Measurements from ENCODE around the gene IL13.
A peak's percentile ranks its signal among the peaks of the same experiment; 100 is the strongest.
"Not testable (repeated sequence)": the region's sequence is repeated elsewhere in the genome, so short reads cannot be mapped to it uniquely, and the experiment has no call there.

Gene IL13

GRCh38 chr5:132690156-132690555 is 32.2 kb downstream of the IL13 start:
- no peak for ATAC-seq
- TF ChIP-seq ZNF70 (CRISPR knock-in tag; IDR thresholded peaks at IDR 0.05) (no peak), PPARA (CRISPR knock-in tag; IDR thresholded peaks at IDR 0.05; ENCODE audit: borderline replicate concordance) (no peak), ZFP3 (CRISPR knock-in tag; IDR thresholded peaks at IDR 0.05) (no peak), OSR1 (CRISPR knock-in tag; IDR thresholded peaks at IDR 0.05) (no peak), SNAI2 (CRISPR knock-in tag; IDR thresholded peaks at IDR 0.05) (no peak), ZNF8 (CRISPR knock-in tag; IDR thresholded peaks at IDR 0.05) (no peak), TCF4 (CRISPR knock-in tag; IDR thresholded peaks at IDR 0.05; ENCODE audit: borderline replicate concordance) (no peak), POU6F1 (CRISPR knock-in tag; IDR thresholded peaks at IDR 0.05; ENCODE audit: borderline replicate concordance, low read depth) (no peak), CREB5 (CRISPR knock-in tag; IDR thresholded peaks at IDR 0.05; ENCODE audit: low read depth) (no peak), TOX (CRISPR knock-in tag; IDR thresholded peaks at IDR 0.05; ENCODE audit: borderline replicate concordance) (no peak), CSRNP3 (CRISPR knock-in tag; IDR thresholded peaks at IDR 0.05) (no peak), ZFP30 (CRISPR knock-in tag; IDR thresholded peaks at IDR 0.05) (no peak), ZNF565 (CRISPR knock-in tag; conservative IDR thresholded peaks at IDR 0.05; ENCODE audit: low read depth) (no peak), PATZ1 (CRISPR knock-in tag; IDR thresholded peaks at IDR 0.05; ENCODE audit: borderline replicate concordance) (no peak), ISL1 (CRISPR knock-in tag; IDR thresholded peaks at IDR 0.05) (no peak), RARB (CRISPR knock-in tag; IDR thresholded peaks at IDR 0.05) (no peak), ARNTL (CRISPR knock-in tag; IDR thresholded peaks at IDR 0.05; ENCODE audit: borderline replicate concordance, low read depth) (no peak), GLIS3 (CRISPR knock-in tag; IDR thresholded peaks at IDR 0.05) (no peak), BACH2 (CRISPR knock-in tag; IDR thresholded peaks at IDR 0.05; ENCODE audit: borderline replicate concordance) (no peak)

- TF ChIP-seq ZNF8 (CRISPR knock-in tag; IDR thresholded peaks at IDR 0.05): peak; percentile 71
- not testable (repeated sequence) for ATAC-seq
Observed at GRCh38 chr5:132691755-132692631, 34.0 kb downstream of the IL13 start.

GRCh38 chr5:132692632-132692967 is 34.6 kb downstream of the IL13 start:
- no peak for ATAC-seq
- TF ChIP-seq BACH2 (CRISPR knock-in tag; IDR thresholded peaks at IDR 0.05; ENCODE audit: borderline replicate concordance) (no peak), CSRNP3 (CRISPR knock-in tag; IDR thresholded peaks at IDR 0.05) (no peak), ISL1 (CRISPR knock-in tag; IDR thresholded peaks at IDR 0.05) (no peak), ZNF8 (CRISPR knock-in tag; IDR thresholded peaks at IDR 0.05) (no peak), ZC3H10 (CRISPR knock-in tag; IDR thresholded peaks at IDR 0.05) (no peak), TCF4 (CRISPR knock-in tag; IDR thresholded peaks at IDR 0.05; ENCODE audit: borderline replicate concordance) (no peak), ARNTL (CRISPR knock-in tag; IDR thresholded peaks at IDR 0.05; ENCODE audit: borderline replicate concordance, low read depth) (no peak), TOX (CRISPR knock-in tag; IDR thresholded peaks at IDR 0.05; ENCODE audit: borderline replicate concordance) (no peak), ZNF565 (CRISPR knock-in tag; conservative IDR thresholded peaks at IDR 0.05; ENCODE audit: low read depth) (no peak), ZNF70 (CRISPR knock-in tag; IDR thresholded peaks at IDR 0.05) (no peak), PATZ1 (CRISPR knock-in tag; IDR thresholded peaks at IDR 0.05; ENCODE audit: borderline replicate concordance) (no peak), ESRRG (CRISPR knock-in tag; IDR thresholded peaks at IDR 0.05) (no peak), CSDC2 (CRISPR knock-in tag; IDR thresholded peaks at IDR 0.05) (no peak), TSHZ2 (CRISPR knock-in tag; IDR thresholded peaks at IDR 0.05) (no peak)
